Activated CD4-positive, alpha-beta T cell treated with anti-CD3 and anti-CD28 coated beads, Interleukin-2, amount 10 ng/mL, durations not matched to agents 7 days and 5 days (primary cell): ENCODE measurements around the gene RAD51B. TPM values are rescaled to one million over a fixed set of nuclear protein-coding genes. Genes with fewer than 3 reads are reported as not detected.
"Not testable (repeated sequence)": the region's sequence is repeated elsewhere in the genome, so short reads cannot be mapped to it uniquely, and the experiment has no call there.

Source experiments
- CTCF ChIA-PET: fragments of 350-600 bp; sonication (Branson Sonifier 250); formaldehyde crosslinking; loops from one replicate; lab custom pipeline; 2021; ENCODE audit warnings: antibody characterized with exemption; lab: Charles Lee
- POLR2A ChIA-PET: fragments of 350-600 bp; sonication (Branson Sonifier 250); formaldehyde crosslinking; loops from one replicate; lab custom pipeline; 2021; ENCODE audit warnings: antibody characterized with exemption; lab: Charles Lee
- DNase-seq: peaks from one replicate; pipeline ENCODE4 v3.0.0-alpha.2; 2020
- H3K27ac Mint-ChIP-seq: one replicate; pipeline ENCODE4 v1.8.0; 2021; ENCODE audit warnings: mild to moderate bottlenecking, moderate library complexity, mixed read lengths
- H3K27me3 Mint-ChIP-seq: one replicate; pipeline ENCODE4 v1.8.0; 2021; ENCODE audit warnings: mixed read lengths
- H3K36me3 Mint-ChIP-seq: one replicate; pipeline ENCODE4 v1.8.0; 2021; ENCODE audit warnings: low read depth, mixed read lengths
- H3K4me1 Mint-ChIP-seq: one replicate; pipeline ENCODE4 v1.8.0; 2021; ENCODE audit warnings: mixed read lengths
- H3K4me3 Mint-ChIP-seq: one replicate; pipeline ENCODE4 v1.8.0; 2021; ENCODE audit warnings: mild to moderate bottlenecking, moderate library complexity, mixed read lengths
- H3K9me3 Mint-ChIP-seq: one replicate; pipeline ENCODE4 v1.8.0; 2021; ENCODE audit warnings: mixed read lengths
- total RNA-seq, 2 experiments: library from RNA; stranded (reverse); gene quantifications; one replicate each; pipeline ENCODE4 v1.2.3, GENCODE V29; 2021

The RAD51B gene
- total RNA-seq, 2 experiments from 2014 or later: 20.6 to 30.3 TPM

DNA sequence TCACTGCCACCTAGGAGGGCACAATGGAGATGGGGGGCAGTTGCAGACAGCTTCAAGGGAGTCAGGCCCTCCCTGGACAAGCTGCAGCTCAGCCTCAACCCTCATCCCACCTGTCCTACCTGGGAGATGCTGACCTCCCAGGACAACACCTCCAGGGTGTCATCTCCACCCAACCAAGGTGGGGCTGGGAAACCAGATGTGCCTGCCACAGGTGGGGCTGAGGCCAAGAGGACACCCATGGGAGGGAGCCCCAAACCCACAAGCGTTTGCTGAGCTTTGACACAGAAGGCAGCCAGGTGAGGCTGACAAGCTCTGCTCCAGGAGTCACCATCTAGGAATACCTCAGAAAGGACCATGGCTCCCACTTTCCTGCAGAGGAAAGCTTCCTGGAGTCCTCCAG lies 941.8 kb downstream of the RAD51B start:
- H3K27ac Mint-ChIP-seq: no peak overlapping the region
- H3K4me3 Mint-ChIP-seq: no peak overlapping the region
- DNase-seq: no peak
- ChIA-PET CTCF (interaction anchor here (1.0 to 1.6 kb wide), 3 partner anchors 12 to 18 kb away, joined by 3 to 5 read pairs (median 5); no protein-coding TSS in a partner anchor), POLR2A (no interaction called here)
- no peaks in the 10 kb centered on the region for H3K9me3 Mint-ChIP-seq
- peaks cover 2% of the 10 kb centered on the region for H3K27me3 Mint-ChIP-seq
- H3K4me1 Mint-ChIP-seq: peaks cover 23% of the 10 kb centered on the region
- H3K36me3 Mint-ChIP-seq: no peaks in the 10 kb centered on the region

DNA sequence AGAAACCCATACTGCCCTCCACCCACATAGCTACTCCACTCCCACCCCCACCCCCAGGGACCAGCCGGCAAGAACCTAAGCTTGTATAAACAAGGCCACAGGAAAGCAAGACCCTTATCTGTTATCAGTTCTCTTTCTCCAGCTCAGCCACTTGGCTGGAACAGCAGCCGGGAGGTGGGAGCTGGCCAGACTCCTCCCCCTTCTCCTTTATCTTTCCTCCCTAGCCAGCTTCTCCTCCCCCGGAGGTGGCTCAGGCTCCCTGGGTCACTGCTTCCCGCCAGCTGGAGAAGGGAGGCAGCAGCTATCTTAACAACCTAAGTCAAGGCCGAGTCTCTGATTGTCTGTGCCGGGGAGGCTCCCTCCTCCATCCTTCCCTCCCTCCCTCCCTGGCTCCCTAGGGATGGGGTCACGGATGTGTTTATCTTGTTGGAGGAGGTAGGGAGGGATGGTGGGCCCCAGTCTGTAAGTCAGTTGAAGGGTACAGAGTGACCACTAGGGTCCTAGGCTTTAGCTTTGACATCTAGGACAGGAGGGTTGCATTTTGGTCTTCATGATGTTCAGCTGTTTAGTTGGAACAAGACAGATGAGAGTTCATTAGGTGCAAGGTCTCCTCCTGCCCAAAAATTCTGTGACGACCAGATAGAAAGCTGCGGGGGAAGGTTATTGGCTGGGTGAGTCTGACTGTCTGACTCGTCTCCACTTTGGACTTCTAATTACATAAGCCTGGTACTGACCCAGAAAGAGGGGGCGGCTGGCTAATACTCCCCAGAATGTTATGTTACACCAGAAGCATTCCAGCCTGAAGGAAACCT lies 943.6 kb downstream of the RAD51B start:
- no peak for DNase-seq
- no peaks in the 10 kb centered on the region for H3K9me3 Mint-ChIP-seq
- H3K4me3 Mint-ChIP-seq: no peak overlapping the region
- no peaks in the 10 kb centered on the region for H3K36me3 Mint-ChIP-seq
- H3K4me1 Mint-ChIP-seq: peaks cover 14% of the 10 kb centered on the region
- POLR2A ChIA-PET: no interaction called here
- H3K27me3 Mint-ChIP-seq: peaks cover 2% of the 10 kb centered on the region
- CTCF ChIA-PET: interaction anchor here (0.9 to 1.0 kb wide), 2 partner anchors 12 to 26 kb away, joined by 3 read pairs; no protein-coding TSS in a partner anchor
- no peak overlapping the region for H3K27ac Mint-ChIP-seq

DNA sequence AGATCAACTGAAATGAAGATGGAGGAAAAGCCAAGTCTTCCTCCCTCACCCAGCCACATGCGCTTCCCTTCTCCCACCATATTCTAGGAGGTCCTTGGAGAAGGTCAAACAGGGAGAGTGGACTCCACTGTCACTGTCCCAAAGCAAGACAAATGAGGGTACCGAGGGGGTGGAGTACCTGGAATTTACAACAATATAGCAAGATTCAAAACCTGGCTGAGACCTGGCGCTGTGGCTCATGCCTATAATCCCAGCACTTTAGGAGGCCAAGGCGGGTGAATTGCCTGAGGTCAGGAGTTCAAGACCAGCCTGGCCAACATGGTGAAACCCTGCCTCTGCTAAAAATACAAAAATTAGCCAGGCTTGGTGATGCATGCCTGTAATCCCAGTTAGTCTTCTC lies 944.3 kb downstream of the RAD51B start:
- CTCF ChIA-PET: interaction anchor here (1.0 kb wide), 1 partner anchor 26 kb away, joined by 3 read pairs; no protein-coding TSS in a partner anchor
- H3K27me3 Mint-ChIP-seq, H3K36me3 Mint-ChIP-seq, DNase-seq, H3K4me3 Mint-ChIP-seq, H3K27ac Mint-ChIP-seq, POLR2A ChIA-PET, H3K9me3 Mint-ChIP-seq: not testable (repeated sequence)
- H3K4me1 Mint-ChIP-seq: peaks cover 14% of the 10 kb centered on the region

- no peak for DNase-seq
- peaks cover 2% of the 10 kb centered on the region for H3K27me3 Mint-ChIP-seq
- H3K36me3 Mint-ChIP-seq: no peaks in the 10 kb centered on the region
- peak overlapping the region; percentile 25 for H3K27ac Mint-ChIP-seq
- no peaks in the 10 kb centered on the region for H3K9me3 Mint-ChIP-seq
- H3K4me3 Mint-ChIP-seq: no peak overlapping the region
- peaks cover 28% of the 10 kb centered on the region for H3K4me1 Mint-ChIP-seq
- CTCF ChIA-PET: interaction anchor here (0.6 to 1.2 kb wide), 2 partner anchors 22 to 24 kb away, joined by 3 read pairs; no protein-coding TSS in a partner anchor
- POLR2A ChIA-PET: no interaction called here
Observed at GRCh38 chr14:68766299-68767247, 947.0 kb downstream of the RAD51B start.

GRCh38 chr14:68767248-68767645 lies 947.7 kb downstream of the RAD51B start:
- Mint-ChIP-seq H3K4me3 (no peak overlapping the region), H3K4me1 (peaks cover 33% of the 10 kb centered on the region), H3K27me3 (no peaks in the 10 kb centered on the region), H3K27ac (no peak overlapping the region), H3K36me3 (no peaks in the 10 kb centered on the region), H3K9me3 (no peaks in the 10 kb centered on the region)
- DNase-seq: no peak
- ChIA-PET POLR2A (no interaction called here), CTCF (interaction anchor here (0.8 to 1.2 kb wide), 2 partner anchors 13 to 23 kb away, joined by 3 read pairs; no protein-coding TSS in a partner anchor)

DNA sequence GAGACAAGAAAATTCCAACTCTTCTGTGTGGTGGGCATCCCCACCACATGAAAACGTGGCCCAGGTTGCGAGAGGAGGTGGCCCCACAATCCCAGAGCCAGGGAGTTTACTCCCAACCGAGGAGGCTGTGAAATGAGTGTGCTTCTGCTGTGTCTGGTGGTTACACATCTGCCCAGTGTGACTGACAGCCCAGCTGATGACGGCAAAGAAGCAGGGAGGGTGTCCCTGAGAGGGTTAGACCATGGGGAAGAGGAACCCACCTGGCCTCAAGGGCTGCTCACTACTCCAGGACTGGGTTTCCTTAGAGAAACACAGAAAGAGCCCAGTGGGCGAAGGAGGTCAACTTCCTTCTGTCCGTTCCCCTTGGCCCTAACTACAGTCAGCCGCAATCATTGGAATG lies 948.7 kb downstream of the RAD51B start:
- no peak overlapping the region for H3K27ac Mint-ChIP-seq
- peaks cover 43% of the 10 kb centered on the region for H3K4me1 Mint-ChIP-seq
- no peak for DNase-seq
- ChIA-PET POLR2A (no interaction called here), CTCF (interaction anchor here (0.8 kb wide), 1 partner anchor 14 kb away, joined by 3 read pairs; no protein-coding TSS in a partner anchor)
- H3K36me3 Mint-ChIP-seq: peaks cover 1% of the 10 kb centered on the region
- no peaks in the 10 kb centered on the region for H3K9me3 Mint-ChIP-seq
- H3K27me3 Mint-ChIP-seq: no peaks in the 10 kb centered on the region
- H3K4me3 Mint-ChIP-seq: no peak overlapping the region

- Mint-ChIP-seq H3K27ac (no peak overlapping the region), H3K4me3 (no peak overlapping the region), H3K9me3 (peaks cover 7% of the 10 kb centered on the region), H3K4me1 (peaks cover 47% of the 10 kb centered on the region), H3K36me3 (peaks cover 11% of the 10 kb centered on the region), H3K27me3 (no peaks in the 10 kb centered on the region)
- CTCF ChIA-PET: interaction anchor here (0.9 kb wide), 1 partner anchor 10 kb away, joined by 3 read pairs; no protein-coding TSS in a partner anchor
- no peak for DNase-seq
- POLR2A ChIA-PET: no interaction called here
Observed at GRCh38 chr14:68770051-68770450, 950.5 kb downstream of the RAD51B start.

DNA sequence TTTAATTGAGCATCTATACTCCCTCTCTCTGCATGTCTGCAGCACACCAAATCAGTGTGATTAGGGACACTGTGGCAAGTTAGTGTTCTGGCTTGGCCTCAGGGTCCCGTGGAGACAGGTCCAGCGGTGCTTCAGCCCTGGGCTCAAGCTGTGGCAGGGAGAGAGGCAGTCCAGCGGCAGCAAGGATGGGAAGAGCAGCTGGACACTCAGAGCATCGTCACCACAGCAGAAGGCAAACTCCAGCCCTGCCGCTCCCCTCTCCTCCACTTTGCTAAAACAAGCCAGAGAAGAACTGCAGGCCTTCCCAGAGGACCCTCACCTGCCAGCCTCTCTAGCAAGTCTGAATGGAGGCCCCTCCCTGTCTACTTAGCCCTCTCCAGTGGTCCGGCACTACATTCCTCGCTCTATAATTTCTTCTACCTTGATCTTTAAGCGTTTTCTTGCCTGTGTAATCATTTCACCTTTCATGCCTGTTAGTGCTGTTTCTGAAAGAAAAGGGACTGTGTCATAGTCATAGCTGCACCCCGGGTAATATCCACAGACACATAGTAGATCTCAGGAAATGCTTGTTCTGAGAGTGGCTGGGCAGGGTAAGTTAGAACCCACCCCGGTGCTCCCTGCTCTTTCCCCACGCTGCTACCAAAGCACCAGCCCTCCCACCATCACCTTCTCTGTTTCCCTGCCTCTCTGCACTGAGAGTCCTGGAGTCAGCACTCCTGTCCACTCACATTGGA lies 951.1 kb downstream of the RAD51B start:
- H3K27me3 Mint-ChIP-seq: no peaks in the 10 kb centered on the region
- no peak for DNase-seq
- ChIA-PET CTCF (interaction anchor here (2.1 to 2.4 kb wide), 3 partner anchors 9 to 46 kb away, joined by 7 to 9 read pairs (median 7); no protein-coding TSS in a partner anchor), POLR2A (no interaction called here)
- peaks cover 44% of the 10 kb centered on the region for H3K4me1 Mint-ChIP-seq
- peak overlapping the region; percentile 87 for H3K27ac Mint-ChIP-seq
- H3K36me3 Mint-ChIP-seq: peaks cover 16% of the 10 kb centered on the region
- H3K9me3 Mint-ChIP-seq: peaks cover 9% of the 10 kb centered on the region
- H3K4me3 Mint-ChIP-seq: no peak overlapping the region

GRCh38 chr14:68771631-68772030 lies 952.1 kb downstream of the RAD51B start:
- Mint-ChIP-seq H3K27me3 (no peaks in the 10 kb centered on the region), H3K27ac (peak overlapping the region; percentile 87), H3K9me3 (peaks cover 10% of the 10 kb centered on the region), H3K36me3 (peaks cover 20% of the 10 kb centered on the region), H3K4me3 (peak overlapping the region; percentile 44), H3K4me1 (peaks cover 46% of the 10 kb centered on the region)
- DNase-seq: peak; percentile 46
- ChIA-PET CTCF (interaction anchor here (0.6 to 2.4 kb wide), 7 partner anchors 8 to 115 kb away, joined by 3 to 9 read pairs (median 6); no protein-coding TSS in a partner anchor), POLR2A (interaction anchor here (0.6 kb wide), 1 partner anchor 34 kb away, joined by 11 read pairs; no protein-coding TSS in a partner anchor)

- Mint-ChIP-seq H3K4me3 (no peak overlapping the region), H3K36me3 (peaks cover 20% of the 10 kb centered on the region), H3K4me1 (peaks cover 47% of the 10 kb centered on the region), H3K27me3 (no peaks in the 10 kb centered on the region), H3K9me3 (peaks cover 10% of the 10 kb centered on the region), H3K27ac (peak overlapping the region; percentile 75)
- POLR2A ChIA-PET: no interaction called here
- CTCF ChIA-PET: interaction anchor here (1.0 to 2.4 kb wide), 5 partner anchors 7 to 44 kb away, joined by 3 to 9 read pairs (median 7); no protein-coding TSS in a partner anchor
- DNase-seq: no peak
Observed at GRCh38 chr14:68772761-68773381, 953.3 kb downstream of the RAD51B start.

- Mint-ChIP-seq H3K4me3 (no peak overlapping the region), H3K36me3 (peaks cover 20% of the 10 kb centered on the region), H3K9me3 (peaks cover 10% of the 10 kb centered on the region), H3K4me1 (peaks cover 65% of the 10 kb centered on the region), H3K27ac (peak overlapping the region; percentile 14), H3K27me3 (no peaks in the 10 kb centered on the region)
- no peak for DNase-seq
- CTCF ChIA-PET: interaction anchor here (0.8 to 3.3 kb wide), 4 partner anchors 9 to 41 kb away, joined by 3 to 13 read pairs (median 6); no protein-coding TSS in a partner anchor
- POLR2A ChIA-PET: no interaction called here
Observed at GRCh38 chr14:68774771-68775613, 955.4 kb downstream of the RAD51B start.
